Ascending aorta (tissue), 2 donors: ENCODE measurements around the gene BEST3. TPM values are rescaled to one million over a fixed set of nuclear protein-coding genes. Genes with fewer than 3 reads are reported as not detected.

Experiments
- DNase-seq, 2 donors: peaks; one replicate each; pipeline ENCODE4 v3.0.0-alpha.2; 2019; ENCODE audit warnings: low spot score in 2 of 2
- H3K27ac ChIP-seq, 2 donors: fragments of 200-600 bp; sonication (generic); one replicate each; pipeline ENCODE4 v1.5.1; 2016 to 2017; ENCODE audit warnings: mild to moderate bottlenecking in 1 of 2
- H3K27me3 ChIP-seq: fragments of 200-600 bp; sonication (generic); one replicate; pipeline ENCODE4 v1.5.1; 2017
- H3K36me3 ChIP-seq, 2 donors: fragments of 200-600 bp; sonication (generic); one replicate each; pipeline ENCODE4 v1.5.1; 2016
- H3K4me1 ChIP-seq, 2 donors: fragments of 200-600 bp; sonication (generic); one replicate each; pipeline ENCODE4 v1.5.1; 2016 to 2017; ENCODE audit warnings: mild to moderate bottlenecking in 1 of 2
- H3K4me3 ChIP-seq, 2 donors: fragments of 200-600 bp; sonication (generic); one replicate each; pipeline ENCODE4 v1.5.1; 2016 to 2017; ENCODE audit warnings: mild to moderate bottlenecking in 1 of 2
- H3K9me3 ChIP-seq, 2 donors: fragments of 200-600 bp; sonication (generic); one replicate each; pipeline ENCODE4 v1.5.1; 2016
- intact Hi-C: fragments of 100-400 bp; cut with DNase I; formaldehyde crosslinking; loops from one replicate; pipeline ENCODE4 v1.15.1; 2023
- total RNA-seq: library from RNA; depleted of rRNA; stranded (reverse); fragments of >200 nt; gene quantifications from one replicate; pipeline ENCODE4 v1.1.0, GENCODE V29; 2016
- TF ChIP-seq, protein P1 (sequence below), 3 experiments: fragments of 200-600 bp in 2 of 3; fragments of 450-650 bp in 1 of 3; sonication (generic) in 2 of 3; IDR thresholded peaks; one replicate each; pipeline ENCODE4 v1.5.1; 2016 to 2019; ENCODE audit warnings: antibody characterized with exemption in 3 of 3, mild to moderate bottlenecking in 1 of 3, moderate library complexity in 1 of 3

The BEST3 gene
- total RNA-seq, 1 donor from 2014 or later, result not detected

DNA sequence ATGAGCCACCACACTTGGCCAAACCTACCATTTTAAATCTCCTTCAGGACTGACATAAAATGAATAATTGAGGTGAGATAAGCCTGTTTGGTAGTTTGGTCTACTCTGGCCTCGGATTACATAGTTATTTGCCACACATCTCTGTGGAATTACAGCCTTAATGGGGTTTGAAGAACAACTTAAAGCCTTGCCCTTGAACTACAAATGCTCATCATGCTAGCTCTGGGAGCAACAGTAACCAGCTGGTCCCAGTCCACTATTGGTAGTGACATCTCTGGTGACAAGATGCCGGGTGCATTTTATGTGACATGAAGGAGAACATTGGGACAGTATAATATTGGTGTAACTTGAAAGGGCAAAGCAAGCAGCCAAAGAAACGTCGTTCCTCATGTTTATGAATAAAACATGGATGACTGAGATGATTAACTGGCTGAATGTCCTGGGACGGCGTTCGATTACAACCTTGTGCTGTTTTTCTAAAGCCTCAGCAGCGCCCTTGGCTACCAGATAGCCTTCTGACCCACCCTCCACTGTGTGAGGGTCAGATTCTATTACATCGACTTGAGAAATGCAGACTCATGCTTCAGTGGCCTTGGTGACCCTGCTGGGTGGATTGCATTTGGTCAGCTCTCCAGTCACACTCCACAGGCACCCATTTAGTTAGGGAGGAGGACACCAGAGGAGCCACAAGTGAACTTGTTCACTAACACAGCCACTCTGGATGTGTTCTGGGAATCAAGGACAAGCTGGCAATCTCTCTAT lies 41.5 kb downstream of the BEST3 start:
- H3K9me3 ChIP-seq, result no peaks in the 10 kb centered on the region
- H3K4me3 ChIP-seq, result no peak overlapping the region
- H3K27ac ChIP-seq, result no peak overlapping the region
- intact Hi-C loops, result no loop called here
- H3K27me3 ChIP-seq, result no peaks in the 10 kb centered on the region
- no peak for DNase-seq
- peaks cover 0 to 4% of the 10 kb centered on the region in 2 donors for H3K4me1 ChIP-seq
- TF ChIP-seq, protein P1, sequence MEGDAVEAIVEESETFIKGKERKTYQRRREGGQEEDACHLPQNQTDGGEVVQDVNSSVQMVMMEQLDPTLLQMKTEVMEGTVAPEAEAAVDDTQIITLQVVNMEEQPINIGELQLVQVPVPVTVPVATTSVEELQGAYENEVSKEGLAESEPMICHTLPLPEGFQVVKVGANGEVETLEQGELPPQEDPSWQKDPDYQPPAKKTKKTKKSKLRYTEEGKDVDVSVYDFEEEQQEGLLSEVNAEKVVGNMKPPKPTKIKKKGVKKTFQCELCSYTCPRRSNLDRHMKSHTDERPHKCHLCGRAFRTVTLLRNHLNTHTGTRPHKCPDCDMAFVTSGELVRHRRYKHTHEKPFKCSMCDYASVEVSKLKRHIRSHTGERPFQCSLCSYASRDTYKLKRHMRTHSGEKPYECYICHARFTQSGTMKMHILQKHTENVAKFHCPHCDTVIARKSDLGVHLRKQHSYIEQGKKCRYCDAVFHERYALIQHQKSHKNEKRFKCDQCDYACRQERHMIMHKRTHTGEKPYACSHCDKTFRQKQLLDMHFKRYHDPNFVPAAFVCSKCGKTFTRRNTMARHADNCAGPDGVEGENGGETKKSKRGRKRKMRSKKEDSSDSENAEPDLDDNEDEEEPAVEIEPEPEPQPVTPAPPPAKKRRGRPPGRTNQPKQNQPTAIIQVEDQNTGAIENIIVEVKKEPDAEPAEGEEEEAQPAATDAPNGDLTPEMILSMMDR (IDR thresholded peaks at IDR 0.05), result no peak
- no peaks in the 10 kb centered on the region for H3K36me3 ChIP-seq

DNA sequence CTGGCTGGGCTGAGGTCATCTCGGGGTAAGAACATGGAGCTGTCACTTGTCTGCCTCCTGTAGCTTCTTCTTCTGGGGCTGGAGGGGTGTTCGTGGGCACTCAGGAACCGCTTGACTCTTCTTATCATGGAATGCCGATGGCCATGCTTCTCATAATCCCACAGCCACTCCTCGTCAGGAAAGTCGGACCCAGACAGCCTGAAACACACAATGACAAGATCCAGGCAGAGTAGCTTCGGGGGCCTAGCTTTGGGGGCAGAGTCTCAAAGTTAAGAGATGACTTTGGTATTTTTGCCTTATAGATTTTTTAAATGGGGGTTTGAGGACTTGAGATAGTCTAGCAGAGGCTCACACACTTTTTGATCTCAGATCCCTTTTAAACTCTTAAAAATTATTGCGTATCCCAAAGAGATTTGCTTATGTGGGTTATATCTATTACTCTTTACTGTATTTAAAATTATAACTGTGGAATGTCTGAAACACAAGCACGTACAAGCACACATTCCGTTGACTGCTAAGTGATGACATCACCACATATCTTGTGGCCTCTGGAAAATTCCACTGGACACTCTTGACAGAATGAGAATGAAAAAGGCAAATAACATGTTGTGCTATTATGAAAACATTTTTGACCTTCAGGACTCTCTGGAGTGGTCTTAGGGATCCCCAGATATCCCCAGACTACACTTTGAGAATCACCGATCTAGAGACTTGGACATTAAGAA lies 43.3 kb downstream of the BEST3 start:
- Histone ChIP-seq H3K4me3 (no peak overlapping the region), H3K4me1 (peaks cover 0 to 4% of the 10 kb centered on the region in 2 donors), H3K27ac (no peak overlapping the region), H3K27me3 (no peaks in the 10 kb centered on the region), H3K9me3 (no peaks in the 10 kb centered on the region), H3K36me3 (no peaks in the 10 kb centered on the region)
- intact Hi-C loops, result no loop called here
- no peak for DNase-seq
- TF ChIP-seq, protein P1 (IDR thresholded peaks at IDR 0.05), result no peak

DNA sequence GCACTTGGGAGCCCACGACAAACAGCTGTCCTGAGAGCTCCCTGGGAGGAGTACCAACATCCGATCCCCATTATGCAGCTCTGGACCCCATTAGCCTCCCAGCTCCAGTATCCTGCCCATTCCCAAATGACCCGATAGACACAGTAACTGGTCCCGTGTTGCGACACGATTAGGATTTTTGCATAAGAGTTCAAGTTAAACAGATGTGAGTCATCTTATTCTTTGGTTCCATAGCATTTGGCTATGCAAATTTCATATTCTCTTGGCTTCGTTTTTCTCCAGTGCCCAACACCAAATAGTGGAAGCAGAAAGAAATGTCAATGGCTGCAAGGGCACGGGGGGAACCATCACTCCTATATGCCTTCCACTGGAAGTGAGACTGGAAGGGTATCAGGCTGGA lies 45.4 kb downstream of the BEST3 start:
- DNase-seq, result no peak
- Histone ChIP-seq H3K27me3 (no peaks in the 10 kb centered on the region), H3K36me3 (no peaks in the 10 kb centered on the region), H3K9me3 (no peaks in the 10 kb centered on the region), H3K27ac (no peak overlapping the region), H3K4me3 (no peak overlapping the region), H3K4me1 (peaks cover 0 to 4% of the 10 kb centered on the region in 2 donors)
- TF ChIP-seq, protein P1 (IDR thresholded peaks at IDR 0.05), result no peak
- intact Hi-C loops, result no loop called here

DNA sequence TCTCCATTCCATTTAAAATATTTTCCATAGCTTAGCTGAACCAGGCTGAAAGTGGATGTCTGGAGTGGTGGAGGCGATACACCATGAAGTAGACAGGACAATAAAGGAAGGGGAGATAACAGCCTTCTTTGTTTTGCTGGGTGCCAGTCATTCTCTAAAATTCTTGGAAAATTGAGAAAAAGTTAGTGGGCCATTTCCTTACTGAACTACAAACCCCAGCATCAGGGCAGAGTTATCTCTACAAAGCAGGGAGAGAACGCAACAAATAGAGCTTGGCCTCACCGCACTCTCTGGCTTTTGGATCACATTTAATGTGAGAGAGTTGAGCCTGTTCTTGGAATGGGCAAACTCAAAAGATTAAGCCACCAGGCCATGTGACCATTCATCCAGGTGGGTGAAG lies 47.2 kb downstream of the BEST3 start:
- H3K4me1 ChIP-seq, result peaks cover 0 to 4% of the 10 kb centered on the region in 2 donors
- no peak overlapping the region for H3K4me3 ChIP-seq
- H3K27me3 ChIP-seq, result no peaks in the 10 kb centered on the region
- H3K27ac ChIP-seq, result no peak overlapping the region
- TF ChIP-seq, protein P1 (IDR thresholded peaks at IDR 0.05), result no peak
- no peak for DNase-seq
- H3K9me3 ChIP-seq, result no peaks in the 10 kb centered on the region
- no peaks in the 10 kb centered on the region for H3K36me3 ChIP-seq
- intact Hi-C loops, result no loop called here

DNA sequence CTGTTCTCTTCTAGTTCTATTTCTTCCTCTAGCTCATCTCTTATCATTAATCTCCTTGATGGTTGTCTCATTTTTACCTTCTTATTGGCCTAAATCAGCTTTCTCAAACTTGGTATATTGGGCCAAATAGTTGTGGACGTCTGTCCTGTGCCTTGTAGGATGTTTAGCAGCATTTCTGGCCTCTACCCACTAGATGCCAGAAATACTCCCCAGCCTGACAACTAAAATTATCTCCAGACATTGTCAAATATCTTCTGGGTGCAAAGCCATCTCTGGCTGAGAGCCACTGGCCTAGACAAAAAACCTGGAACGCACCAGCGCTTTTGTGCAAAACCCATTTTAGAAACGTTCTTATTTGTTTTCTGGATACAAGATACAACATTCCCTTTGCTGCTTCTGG lies 49.6 kb downstream of the BEST3 start:
- Histone ChIP-seq H3K4me1 (no peaks in the 10 kb centered on the region), H3K27ac (no peak overlapping the region), H3K27me3 (no peaks in the 10 kb centered on the region), H3K36me3 (no peaks in the 10 kb centered on the region), H3K9me3 (no peaks in the 10 kb centered on the region), H3K4me3 (no peak overlapping the region)
- intact Hi-C loops, result no loop called here
- no peak for DNase-seq
- TF ChIP-seq, protein P1 (IDR thresholded peaks at IDR 0.05), result no peak
